ENCODE measurements around the gene BARX2. TPM values are rescaled to one million over a fixed set of nuclear protein-coding genes. Genes with fewer than 3 reads are reported as not detected.

The BARX2 gene
- total and polyA plus RNA-seq, 7 donors: 1.8 to 6.0 TPM; not detected in 5

GRCh38 chr11:129390303-129390821 is 14.7 kb downstream of the BARX2 start:
- no peaks in the 10 kb centered on the region for H3K36me3 ChIP-seq (ENCODE audit: insufficient read depth in 1 of 2, low read depth in 1 of 2)
- H3K9me3 ChIP-seq: no peaks in the 10 kb centered on the region
- H3K4me1 ChIP-seq: no peaks in the 10 kb centered on the region
- intact Hi-C loops (cut with DNase I): no loop called here
- no peak for TF ChIP-seq CTCF (IDR thresholded peaks at IDR 0.05)
- no peak overlapping the region for H3K27ac ChIP-seq
- H3K27me3 ChIP-seq (ENCODE audit: insufficient read depth in 3 of 3, low read length in 2 of 3): peaks cover 4 to 37% (median 6%) of the 10 kb centered on the region in 3 donors
- 81 to 83% (median 81%) methylated on average over 4 of the region's 4 CpGs for WGBS, 3 donors
- ATAC-seq: no peak
- H3K4me3 ChIP-seq: no peak overlapping the region
- no peak for DNase-seq

GRCh38 chr11:129391360-129391759 is 15.7 kb downstream of the BARX2 start:
- WGBS, 3 donors: 27 to 38% (median 28%) methylated on average over 5 of the region's 5 CpGs
- no peak for ATAC-seq
- H3K27me3 ChIP-seq (ENCODE audit: insufficient read depth in 3 of 3, low read length in 2 of 3): peaks cover 4 to 33% (median 4%) of the 10 kb centered on the region in 3 donors

GRCh38 chr11:129391821-129392220 is 16.2 kb downstream of the BARX2 start:
- ATAC-seq: no peak
- peaks cover 4 to 30% (median 4%) of the 10 kb centered on the region in 3 donors for H3K27me3 ChIP-seq (ENCODE audit: insufficient read depth in 3 of 3, low read length in 2 of 3)

More at GRCh38 chr11:129391360-129391759, 15.7 kb downstream of the BARX2 start:
- H3K4me1 ChIP-seq: no peaks in the 10 kb centered on the region
- no peaks in the 10 kb centered on the region for H3K36me3 ChIP-seq (ENCODE audit: insufficient read depth in 1 of 2, low read depth in 1 of 2)
- H3K27ac ChIP-seq: no peak overlapping the region
- DNase-seq: no peak
- H3K4me3 ChIP-seq: no peak overlapping the region
- no peaks in the 10 kb centered on the region for H3K9me3 ChIP-seq
- TF ChIP-seq CTCF (IDR thresholded peaks at IDR 0.05): no peak
- intact Hi-C loops (cut with DNase I): no loop called here

GRCh38 chr11:129392995-129393394 is 17.3 kb downstream of the BARX2 start:
- peaks cover 2 to 24% (median 4%) of the 10 kb centered on the region in 3 donors for H3K27me3 ChIP-seq (ENCODE audit: insufficient read depth in 3 of 3, low read length in 2 of 3)
- TF ChIP-seq CTCF (IDR thresholded peaks at IDR 0.05): no peak
- H3K4me3 ChIP-seq: no peak overlapping the region
- ATAC-seq (no peak), DNase-seq (no peak)
- H3K9me3 ChIP-seq: no peaks in the 10 kb centered on the region
- H3K27ac ChIP-seq: no peak overlapping the region
- H3K4me1 ChIP-seq: no peaks in the 10 kb centered on the region
- WGBS, 3 donors: 72 to 81% (median 81%) methylated on average over 1 of the region's 1 CpG
- H3K36me3 ChIP-seq (ENCODE audit: insufficient read depth in 1 of 2, low read depth in 1 of 2): no peaks in the 10 kb centered on the region
- intact Hi-C loops (cut with DNase I): no loop called here

More at GRCh38 chr11:129391821-129392220, 16.2 kb downstream of the BARX2 start:
- TF ChIP-seq CTCF (IDR thresholded peaks at IDR 0.05): no peak
- no peak for DNase-seq
- no peaks in the 10 kb centered on the region for H3K9me3 ChIP-seq
- H3K36me3 ChIP-seq (ENCODE audit: insufficient read depth in 1 of 2, low read depth in 1 of 2): no peaks in the 10 kb centered on the region
- intact Hi-C loops (cut with DNase I): no loop called here
- no peak overlapping the region for H3K27ac ChIP-seq
- H3K4me3 ChIP-seq: no peak overlapping the region
- H3K4me1 ChIP-seq: no peaks in the 10 kb centered on the region
- 62 to 65% (median 62%) methylated on average over 6 of the region's 6 CpGs for WGBS, 3 donors

GRCh38 chr11:129394709-129395108 is 19.1 kb downstream of the BARX2 start:
- intact Hi-C loops (cut with DNase I): no loop called here
- WGBS, 3 donors: 75 to 81% (median 79%) methylated on average over 3 of the region's 3 CpGs
- TF ChIP-seq CTCF (IDR thresholded peaks at IDR 0.05): no peak
- DNase-seq: no peak
- H3K4me1 ChIP-seq: no peaks in the 10 kb centered on the region
- H3K27ac ChIP-seq: no peak overlapping the region
- H3K4me3 ChIP-seq: no peak overlapping the region
- no peaks in the 10 kb centered on the region for H3K9me3 ChIP-seq
- peaks cover 2 to 11% (median 4%) of the 10 kb centered on the region in 3 donors for H3K27me3 ChIP-seq (ENCODE audit: insufficient read depth in 3 of 3, low read length in 2 of 3)
- ATAC-seq: no peak
- no peaks in the 10 kb centered on the region for H3K36me3 ChIP-seq (ENCODE audit: insufficient read depth in 1 of 2, low read depth in 1 of 2)

All from psoas muscle (tissue), 8 donors.